Mammary epithelial cell (primary cell): Measurements from ENCODE around the gene TMEM79.

ENCODE experiments used
- CTCF ChIP-seq, 2 donors: IDR thresholded peaks in 1 of 2; conservative IDR thresholded peaks in 1 of 2; 2 replicates each; pipeline ENCODE4 v1.5.1; 2011 to 2012; ENCODE audit warnings: inconsistent platforms in 2 of 2, low read length in 2 of 2, mild to moderate bottlenecking in 2 of 2, control low read depth in 1 of 2, low read depth in 1 of 2; ENCODE audit not compliant: insufficient read depth in 1 of 2; ENCODE audit errors: extremely low read depth in 1 of 2
- EZH2 ChIP-seq: IDR thresholded peaks from 2 replicates; pipeline ENCODE4 v1.6.1; 2012; ENCODE audit warnings: low read length, inconsistent platforms, borderline replicate concordance

- TF ChIP-seq CTCF (conservative IDR thresholded peaks at IDR 0.05 in 1 of 2, IDR thresholded peaks at IDR 0.05 in 1 of 2; ENCODE audit: extremely low read depth in 1 of 2, insufficient read depth in 1 of 2, low read depth in 1 of 2, low read length in 2 of 2) (no peak), EZH2 (no peak)
Observed at GRCh38 chr1:156276966-156277381, 7.2 kb upstream of the TMEM79 start.
